WTC11 (cell line): Measurements from ENCODE around the gene RIMBP2. TPM values are rescaled to one million over a fixed set of nuclear protein-coding genes. Genes with fewer than 3 reads are reported as not detected.

Source experiments
- ATAC-seq: fragments of 200-7000 bp; cut with Tn5 transposase; 2 replicates; pipeline ENCODE4 v1.10.0; 2021; ENCODE audit warnings: mild to moderate bottlenecking, moderate library complexity
- CTCF ChIA-PET: fragments of 300-600 bp; sonication (Branson Sonifier 250); formaldehyde crosslinking; loops from one replicate; lab custom pipeline; 2021; ENCODE audit warnings: antibody characterized with exemption; lab: Charles Lee
- POLR2A ChIA-PET: fragments of 350-600 bp; sonication (Branson Sonifier 250); formaldehyde crosslinking; loops from one replicate; lab custom pipeline; 2021; ENCODE audit warnings: antibody characterized with exemption; lab: Charles Lee
- DNase-seq: peaks from one replicate; pipeline ENCODE4 v3.0.0; 2021; ENCODE audit warnings: low spot score
- H3K27ac Mint-ChIP-seq: 2 replicates; pipeline ENCODE4 v1.8.0; 2021; ENCODE audit warnings: mixed read lengths
- H3K27me3 Mint-ChIP-seq: 2 replicates; pipeline ENCODE4 v1.8.0; 2021; ENCODE audit warnings: low read depth, mild to moderate bottlenecking, moderate library complexity, mixed read lengths
- H3K36me3 Mint-ChIP-seq: 2 replicates; pipeline ENCODE4 v1.8.0; 2021; ENCODE audit warnings: mixed read lengths
- H3K4me1 Mint-ChIP-seq: 2 replicates; pipeline ENCODE4 v1.8.0; 2022; ENCODE audit warnings: mixed read lengths
- H3K4me3 Mint-ChIP-seq: 2 replicates; pipeline ENCODE4 v1.8.0; 2021; ENCODE audit warnings: mild to moderate bottlenecking, moderate library complexity, mixed read lengths
- H3K9me3 Mint-ChIP-seq: 2 replicates; pipeline ENCODE4 v1.8.0; 2021; ENCODE audit warnings: mixed read lengths
- CREB1 ChIP-seq: sonication (generic); formaldehyde crosslinking; IDR thresholded peaks from 2 replicates; pipeline ENCODE4 v1.8.0; 2023; ENCODE audit warnings: mild to moderate bottlenecking, missing genetic modification reagents
- ETV6 ChIP-seq: sonication (generic); formaldehyde crosslinking; IDR thresholded peaks from 2 replicates; pipeline ENCODE4 v1.8.1; 2022; ENCODE audit warnings: mild to moderate bottlenecking, missing genetic modification reagents
- FOXJ3 ChIP-seq: sonication (generic); formaldehyde crosslinking; IDR thresholded peaks from 2 replicates; pipeline ENCODE4 v1.9.0; 2021; ENCODE audit warnings: missing genetic modification reagents, mild to moderate bottlenecking, borderline replicate concordance
- KAT7 ChIP-seq: sonication (generic); formaldehyde crosslinking; IDR thresholded peaks from 2 replicates; pipeline ENCODE4 v1.8.1; 2023; ENCODE audit warnings: missing genetic modification reagents, mild to moderate bottlenecking, borderline replicate concordance
- MXD4 ChIP-seq: fragments of 250-450 bp; sonication (Bioruptor Pico); IDR thresholded peaks from 2 replicates; pipeline ENCODE4 v1.8.0; 2021; ENCODE audit warnings: mild to moderate bottlenecking, moderate library complexity, borderline replicate concordance
- NR2C2 ChIP-seq: sonication (generic); formaldehyde crosslinking; IDR thresholded peaks from 2 replicates; pipeline ENCODE4 v1.8.0; 2022; ENCODE audit warnings: mild to moderate bottlenecking, missing genetic modification reagents
- NR3C1 ChIP-seq: sonication (generic); formaldehyde crosslinking; conservative IDR thresholded peaks from 2 replicates; pipeline ENCODE4 v1.8.1; 2023; ENCODE audit warnings: low read depth, mild to moderate bottlenecking, missing genetic modification reagents
- SOX15 ChIP-seq: fragments of 250-450 bp; sonication (Bioruptor Pico); IDR thresholded peaks from 2 replicates; pipeline ENCODE4 v1.9.0; 2021; ENCODE audit warnings: mild to moderate bottlenecking
- TCF7 ChIP-seq: sonication (generic); formaldehyde crosslinking; IDR thresholded peaks from 2 replicates; pipeline ENCODE4 v1.8.0; 2022; ENCODE audit warnings: mild to moderate bottlenecking, low read depth, missing genetic modification reagents, moderate library complexity
- TEAD4 ChIP-seq: sonication (generic); formaldehyde crosslinking; IDR thresholded peaks from 2 replicates; pipeline ENCODE4 v1.8.0; 2022; ENCODE audit warnings: mild to moderate bottlenecking, missing genetic modification reagents
- ZNF396 ChIP-seq: fragments of 250-450 bp; sonication (Bioruptor Pico); IDR thresholded peaks from 2 replicates; pipeline ENCODE4 v1.8.0; 2021; ENCODE audit warnings: mild to moderate bottlenecking, moderate library complexity, borderline replicate concordance
- ZNF671 ChIP-seq: fragments of 250-450 bp; sonication (Bioruptor Pico); IDR thresholded peaks from 2 replicates; pipeline ENCODE4 v1.8.0; 2021; ENCODE audit warnings: mild to moderate bottlenecking
- total RNA-seq: library from RNA; stranded (reverse); gene quantifications from 3 replicates; pipeline ENCODE4 v1.2.3, GENCODE V29; 2021
- TF ChIP-seq, protein P1 (sequence below): sonication (generic); formaldehyde crosslinking; IDR thresholded peaks from 2 replicates; pipeline ENCODE4 v1.8.1; 2023; ENCODE audit warnings: mild to moderate bottlenecking, missing genetic modification reagents, borderline replicate concordance
- TF ChIP-seq, protein P2 (sequence below): sonication (generic); formaldehyde crosslinking; IDR thresholded peaks from 2 replicates; pipeline ENCODE4 v1.8.1; 2022; ENCODE audit warnings: mild to moderate bottlenecking, moderate library complexity, missing genetic modification reagents
- TF ChIP-seq, protein P3 (sequence below): sonication (generic); formaldehyde crosslinking; conservative IDR thresholded peaks from 2 replicates; pipeline ENCODE4 v1.8.1; 2022; ENCODE audit warnings: mild to moderate bottlenecking, missing genetic modification reagents
- TF ChIP-seq, protein P4 (sequence below): fragments of 250-450 bp; sonication (Bioruptor Pico); conservative IDR thresholded peaks from 2 replicates; pipeline ENCODE4 v1.9.0; 2021; ENCODE audit warnings: mild to moderate bottlenecking
- TF ChIP-seq, protein P5 (sequence below): sonication (generic); formaldehyde crosslinking; IDR thresholded peaks from 2 replicates; pipeline ENCODE4 v1.8.0; 2023; ENCODE audit warnings: mild to moderate bottlenecking, missing genetic modification reagents
- TF ChIP-seq, protein P6 (sequence below): fragments of 250-450 bp; sonication (Bioruptor Pico); IDR thresholded peaks from 2 replicates; pipeline ENCODE4 v2.1.2; 2022; ENCODE audit warnings: mild to moderate bottlenecking, moderate library complexity
- TF ChIP-seq, protein P7 (sequence below): sonication (generic); formaldehyde crosslinking; conservative IDR thresholded peaks from 2 replicates; pipeline ENCODE4 v1.8.1; 2023; ENCODE audit warnings: mild to moderate bottlenecking, low read depth, missing genetic modification reagents, moderate library complexity

The RIMBP2 gene
- total RNA-seq, 1 experiment from 2014 or later, result 2.6 TPM

DNA sequence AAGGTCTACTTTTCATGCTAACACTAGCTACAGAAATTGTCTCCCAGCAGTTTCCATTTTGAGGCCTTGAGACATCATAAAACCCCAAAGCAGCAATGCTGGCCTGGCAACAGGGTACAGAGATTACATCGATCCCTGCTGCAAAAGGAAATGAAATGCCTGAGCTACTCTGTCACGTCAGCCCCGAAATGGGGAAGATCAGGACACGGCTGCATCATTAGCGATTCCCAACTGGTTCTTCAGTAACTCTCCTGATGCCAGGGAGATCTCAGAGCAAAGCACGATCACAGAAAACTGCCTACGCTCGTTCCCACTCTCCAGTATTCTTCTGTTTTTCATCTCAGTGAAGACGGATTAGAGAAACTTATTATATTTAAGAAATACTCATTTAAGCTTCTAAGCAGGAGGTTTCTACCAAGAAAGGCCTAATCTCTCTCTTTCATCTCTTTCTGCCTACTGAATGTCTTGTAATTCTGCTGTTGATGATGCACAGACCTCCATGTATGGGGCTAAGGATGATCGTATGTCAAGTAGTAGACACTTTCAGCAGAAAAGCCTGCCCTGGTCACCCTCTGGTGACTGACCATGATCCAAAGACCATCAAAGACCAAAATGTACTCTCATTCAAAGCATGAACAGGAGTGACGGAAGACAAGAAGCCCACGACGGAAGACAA lies 168.5 kb downstream of the RIMBP2 start:
- no peak for DNase-seq
- CTCF ChIA-PET, result no interaction called here
- POLR2A ChIA-PET, result no interaction called here

DNA sequence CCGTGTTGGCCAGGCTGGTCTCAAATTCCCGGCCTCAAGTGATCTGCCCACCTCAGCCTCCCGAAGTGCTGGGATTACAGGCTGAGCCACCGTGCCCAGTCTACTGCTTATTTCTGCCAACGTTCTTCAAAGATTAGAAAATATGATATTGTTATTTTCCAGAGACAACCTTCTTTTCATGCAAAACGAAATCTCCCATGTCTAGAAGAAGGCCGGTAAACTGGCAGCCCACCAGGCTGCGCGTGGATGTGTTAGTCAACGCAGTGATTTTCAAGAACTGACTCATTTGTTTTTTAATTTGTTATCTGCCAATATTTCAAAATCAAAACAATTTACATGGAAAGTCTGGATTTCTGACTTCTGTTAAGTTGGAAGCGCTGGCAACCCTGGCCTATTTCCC lies 169.6 kb downstream of the RIMBP2 start:
- Mint-ChIP-seq H3K4me3 (no peak overlapping the region), H3K4me1 (no peaks in the 10 kb centered on the region), H3K9me3 (peaks cover 37% of the 10 kb centered on the region), H3K27me3 (no peaks in the 10 kb centered on the region), H3K27ac (no peak overlapping the region), H3K36me3 (peaks cover 4% of the 10 kb centered on the region; the same call in 1 of the 2 replicates)
- POLR2A ChIA-PET, result no interaction called here
- CTCF ChIA-PET, result no interaction called here
- ATAC-seq (no peak), DNase-seq (no peak)
- TF ChIP-seq, protein P1, sequence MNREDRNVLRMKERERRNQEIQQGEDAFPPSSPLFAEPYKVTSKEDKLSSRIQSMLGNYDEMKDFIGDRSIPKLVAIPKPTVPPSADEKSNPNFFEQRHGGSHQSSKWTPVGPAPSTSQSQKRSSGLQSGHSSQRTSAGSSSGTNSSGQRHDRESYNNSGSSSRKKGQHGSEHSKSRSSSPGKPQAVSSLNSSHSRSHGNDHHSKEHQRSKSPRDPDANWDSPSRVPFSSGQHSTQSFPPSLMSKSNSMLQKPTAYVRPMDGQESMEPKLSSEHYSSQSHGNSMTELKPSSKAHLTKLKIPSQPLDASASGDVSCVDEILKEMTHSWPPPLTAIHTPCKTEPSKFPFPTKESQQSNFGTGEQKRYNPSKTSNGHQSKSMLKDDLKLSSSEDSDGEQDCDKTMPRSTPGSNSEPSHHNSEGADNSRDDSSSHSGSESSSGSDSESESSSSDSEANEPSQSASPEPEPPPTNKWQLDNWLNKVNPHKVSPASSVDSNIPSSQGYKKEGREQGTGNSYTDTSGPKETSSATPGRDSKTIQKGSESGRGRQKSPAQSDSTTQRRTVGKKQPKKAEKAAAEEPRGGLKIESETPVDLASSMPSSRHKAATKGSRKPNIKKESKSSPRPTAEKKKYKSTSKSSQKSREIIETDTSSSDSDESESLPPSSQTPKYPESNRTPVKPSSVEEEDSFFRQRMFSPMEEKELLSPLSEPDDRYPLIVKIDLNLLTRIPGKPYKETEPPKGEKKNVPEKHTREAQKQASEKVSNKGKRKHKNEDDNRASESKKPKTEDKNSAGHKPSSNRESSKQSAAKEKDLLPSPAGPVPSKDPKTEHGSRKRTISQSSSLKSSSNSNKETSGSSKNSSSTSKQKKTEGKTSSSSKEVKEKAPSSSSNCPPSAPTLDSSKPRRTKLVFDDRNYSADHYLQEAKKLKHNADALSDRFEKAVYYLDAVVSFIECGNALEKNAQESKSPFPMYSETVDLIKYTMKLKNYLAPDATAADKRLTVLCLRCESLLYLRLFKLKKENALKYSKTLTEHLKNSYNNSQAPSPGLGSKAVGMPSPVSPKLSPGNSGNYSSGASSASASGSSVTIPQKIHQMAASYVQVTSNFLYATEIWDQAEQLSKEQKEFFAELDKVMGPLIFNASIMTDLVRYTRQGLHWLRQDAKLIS (CRISPR knock-in tag), result no peak
- no peak for TF ChIP-seq CREB1 (CRISPR knock-in tag)
- TF ChIP-seq, protein P2, sequence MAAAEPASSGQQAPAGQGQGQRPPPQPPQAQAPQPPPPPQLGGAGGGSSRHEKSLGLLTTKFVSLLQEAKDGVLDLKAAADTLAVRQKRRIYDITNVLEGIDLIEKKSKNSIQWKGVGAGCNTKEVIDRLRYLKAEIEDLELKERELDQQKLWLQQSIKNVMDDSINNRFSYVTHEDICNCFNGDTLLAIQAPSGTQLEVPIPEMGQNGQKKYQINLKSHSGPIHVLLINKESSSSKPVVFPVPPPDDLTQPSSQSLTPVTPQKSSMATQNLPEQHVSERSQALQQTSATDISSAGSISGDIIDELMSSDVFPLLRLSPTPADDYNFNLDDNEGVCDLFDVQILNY (CRISPR knock-in tag), result no peak
- TF ChIP-seq SOX15 (CRISPR knock-in tag), result no peak

More for the DNA sequence above, 168.5 kb downstream of the RIMBP2 start:
- no peaks in the 10 kb centered on the region for H3K27me3 Mint-ChIP-seq
- no peak for TF ChIP-seq TEAD4
- TF ChIP-seq CREB1 (CRISPR knock-in tag), result no peak
- TF ChIP-seq, protein P3, sequence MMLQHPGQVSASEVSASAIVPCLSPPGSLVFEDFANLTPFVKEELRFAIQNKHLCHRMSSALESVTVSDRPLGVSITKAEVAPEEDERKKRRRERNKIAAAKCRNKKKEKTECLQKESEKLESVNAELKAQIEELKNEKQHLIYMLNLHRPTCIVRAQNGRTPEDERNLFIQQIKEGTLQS (CRISPR knock-in tag), result no peak
- TF ChIP-seq MXD4 (CRISPR knock-in tag), result no peak
- TF ChIP-seq, protein P4, sequence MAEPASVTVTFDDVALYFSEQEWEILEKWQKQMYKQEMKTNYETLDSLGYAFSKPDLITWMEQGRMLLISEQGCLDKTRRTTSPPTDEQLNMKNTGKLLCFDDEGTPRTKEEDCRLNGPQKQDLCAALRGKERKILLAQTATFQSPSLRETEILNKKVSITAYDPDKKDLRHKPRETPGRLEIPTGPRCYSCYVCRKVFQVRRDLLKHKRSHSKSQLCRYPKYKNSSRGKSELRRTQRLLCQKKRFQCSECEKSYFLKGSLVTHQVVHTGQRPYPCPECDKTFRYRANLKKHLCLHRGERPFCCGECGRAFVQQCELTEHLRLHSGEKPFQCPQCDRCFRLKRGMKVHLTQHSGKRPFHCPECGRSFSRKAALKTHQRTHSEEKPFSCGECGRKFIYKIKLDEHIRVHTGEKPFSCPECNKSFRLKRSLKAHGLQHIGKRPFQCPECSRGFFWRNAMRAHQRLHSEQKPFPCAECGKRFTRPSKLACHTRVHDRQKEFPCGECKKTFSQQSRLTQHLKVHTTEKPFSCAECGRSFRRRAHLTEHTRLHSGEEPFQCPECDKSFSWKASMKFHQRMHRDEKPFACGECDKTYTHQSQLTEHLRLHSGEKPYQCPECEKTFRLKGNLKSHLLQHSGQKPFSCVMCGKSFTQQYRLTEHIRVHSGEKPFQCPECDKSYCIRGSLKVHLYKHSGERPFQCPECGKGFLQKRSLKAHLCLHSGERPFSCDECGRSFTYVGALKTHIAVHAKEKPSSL (CRISPR knock-in tag), result no peak
- no peak for TF ChIP-seq TCF7
- TF ChIP-seq ZNF671, result no peak
- TF ChIP-seq NR2C2 (CRISPR knock-in tag), result no peak
- no peak for TF ChIP-seq ETV6 (CRISPR knock-in tag)
- no peak for TF ChIP-seq KAT7 (CRISPR knock-in tag)
- TF ChIP-seq, protein P5, sequence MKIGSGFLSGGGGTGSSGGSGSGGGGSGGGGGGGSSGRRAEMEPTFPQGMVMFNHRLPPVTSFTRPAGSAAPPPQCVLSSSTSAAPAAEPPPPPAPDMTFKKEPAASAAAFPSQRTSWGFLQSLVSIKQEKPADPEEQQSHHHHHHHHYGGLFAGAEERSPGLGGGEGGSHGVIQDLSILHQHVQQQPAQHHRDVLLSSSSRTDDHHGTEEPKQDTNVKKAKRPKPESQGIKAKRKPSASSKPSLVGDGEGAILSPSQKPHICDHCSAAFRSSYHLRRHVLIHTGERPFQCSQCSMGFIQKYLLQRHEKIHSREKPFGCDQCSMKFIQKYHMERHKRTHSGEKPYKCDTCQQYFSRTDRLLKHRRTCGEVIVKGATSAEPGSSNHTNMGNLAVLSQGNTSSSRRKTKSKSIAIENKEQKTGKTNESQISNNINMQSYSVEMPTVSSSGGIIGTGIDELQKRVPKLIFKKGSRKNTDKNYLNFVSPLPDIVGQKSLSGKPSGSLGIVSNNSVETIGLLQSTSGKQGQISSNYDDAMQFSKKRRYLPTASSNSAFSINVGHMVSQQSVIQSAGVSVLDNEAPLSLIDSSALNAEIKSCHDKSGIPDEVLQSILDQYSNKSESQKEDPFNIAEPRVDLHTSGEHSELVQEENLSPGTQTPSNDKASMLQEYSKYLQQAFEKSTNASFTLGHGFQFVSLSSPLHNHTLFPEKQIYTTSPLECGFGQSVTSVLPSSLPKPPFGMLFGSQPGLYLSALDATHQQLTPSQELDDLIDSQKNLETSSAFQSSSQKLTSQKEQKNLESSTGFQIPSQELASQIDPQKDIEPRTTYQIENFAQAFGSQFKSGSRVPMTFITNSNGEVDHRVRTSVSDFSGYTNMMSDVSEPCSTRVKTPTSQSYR (CRISPR knock-in tag), result no peak
- TF ChIP-seq, protein P6, sequence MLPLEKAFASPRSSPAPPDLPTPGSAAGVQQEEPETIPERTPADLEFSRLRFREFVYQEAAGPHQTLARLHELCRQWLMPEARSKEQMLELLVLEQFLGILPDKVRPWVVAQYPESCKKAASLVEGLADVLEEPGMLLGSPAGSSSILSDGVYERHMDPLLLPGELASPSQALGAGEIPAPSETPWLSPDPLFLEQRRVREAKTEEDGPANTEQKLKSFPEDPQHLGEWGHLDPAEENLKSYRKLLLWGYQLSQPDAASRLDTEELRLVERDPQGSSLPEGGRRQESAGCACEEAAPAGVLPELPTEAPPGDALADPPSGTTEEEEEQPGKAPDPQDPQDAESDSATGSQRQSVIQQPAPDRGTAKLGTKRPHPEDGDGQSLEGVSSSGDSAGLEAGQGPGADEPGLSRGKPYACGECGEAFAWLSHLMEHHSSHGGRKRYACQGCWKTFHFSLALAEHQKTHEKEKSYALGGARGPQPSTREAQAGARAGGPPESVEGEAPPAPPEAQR (CRISPR knock-in tag), result no peak
- TF ChIP-seq NR3C1 (CRISPR knock-in tag), result no peak
- no peak for TF ChIP-seq ZNF396 (CRISPR knock-in tag)
- TF ChIP-seq FOXJ3 (CRISPR knock-in tag), result no peak
- TF ChIP-seq, protein P7, sequence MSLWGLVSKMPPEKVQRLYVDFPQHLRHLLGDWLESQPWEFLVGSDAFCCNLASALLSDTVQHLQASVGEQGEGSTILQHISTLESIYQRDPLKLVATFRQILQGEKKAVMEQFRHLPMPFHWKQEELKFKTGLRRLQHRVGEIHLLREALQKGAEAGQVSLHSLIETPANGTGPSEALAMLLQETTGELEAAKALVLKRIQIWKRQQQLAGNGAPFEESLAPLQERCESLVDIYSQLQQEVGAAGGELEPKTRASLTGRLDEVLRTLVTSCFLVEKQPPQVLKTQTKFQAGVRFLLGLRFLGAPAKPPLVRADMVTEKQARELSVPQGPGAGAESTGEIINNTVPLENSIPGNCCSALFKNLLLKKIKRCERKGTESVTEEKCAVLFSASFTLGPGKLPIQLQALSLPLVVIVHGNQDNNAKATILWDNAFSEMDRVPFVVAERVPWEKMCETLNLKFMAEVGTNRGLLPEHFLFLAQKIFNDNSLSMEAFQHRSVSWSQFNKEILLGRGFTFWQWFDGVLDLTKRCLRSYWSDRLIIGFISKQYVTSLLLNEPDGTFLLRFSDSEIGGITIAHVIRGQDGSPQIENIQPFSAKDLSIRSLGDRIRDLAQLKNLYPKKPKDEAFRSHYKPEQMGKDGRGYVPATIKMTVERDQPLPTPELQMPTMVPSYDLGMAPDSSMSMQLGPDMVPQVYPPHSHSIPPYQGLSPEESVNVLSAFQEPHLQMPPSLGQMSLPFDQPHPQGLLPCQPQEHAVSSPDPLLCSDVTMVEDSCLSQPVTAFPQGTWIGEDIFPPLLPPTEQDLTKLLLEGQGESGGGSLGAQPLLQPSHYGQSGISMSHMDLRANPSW, result no peak
- H3K27ac Mint-ChIP-seq, result no peak overlapping the region
- no peaks in the 10 kb centered on the region for H3K4me1 Mint-ChIP-seq
- H3K36me3 Mint-ChIP-seq, result peaks cover 4% of the 10 kb centered on the region; the same call in 1 of the 2 replicates
- no peak for ATAC-seq
- peaks cover 36% of the 10 kb centered on the region for H3K9me3 Mint-ChIP-seq
- H3K4me3 Mint-ChIP-seq, result no peak overlapping the region
